Prostate gland (tissue), 2 donors: ENCODE measurements around the gene PDE8A. TPM values are rescaled to one million over a fixed set of nuclear protein-coding genes. Genes with fewer than 3 reads are reported as not detected.

ENCODE experiments used
- DNase-seq: peaks from one replicate; pipeline ENCODE4 v3.0.0-alpha.2; 2019; ENCODE audit warnings: low spot score
- H3K27ac ChIP-seq, 2 donors: fragments of 200-600 bp; sonication (generic); 2 replicates each; pipeline ENCODE4 v1.5.1; 2017 to 2019
- H3K27me3 ChIP-seq: fragments of 200-600 bp; sonication (generic); replicated peaks from 2 replicates; pipeline ENCODE4 v1.5.1; 2019; ENCODE audit not compliant: insufficient read depth
- H3K36me3 ChIP-seq, 2 donors: fragments of 200-600 bp; sonication (generic); 1 replicate in 1 of 2; 2 replicates in 1 of 2; pipeline versions ENCODE4 v1.5.1 to v1.8.1; 2017 to 2019
- H3K4me1 ChIP-seq: fragments of 200-600 bp; sonication (generic); replicated peaks from 2 replicates; pipeline ENCODE4 v1.5.1; 2019
- H3K4me3 ChIP-seq, 2 donors: fragments of 200-600 bp; sonication (generic); 2 replicates each; pipeline ENCODE4 v1.5.1; 2017 to 2019
- H3K9me3 ChIP-seq: fragments of 200-600 bp; sonication (generic); 2 replicates; pipeline ENCODE4 v1.5.1; 2017
- POLR2A ChIP-seq: fragments of 450-650 bp; IDR thresholded peaks from one replicate; pipeline ENCODE4 v1.6.1; 2016; ENCODE audit warnings: antibody characterized with exemption, mild to moderate bottlenecking
- POLR2AphosphoS5 ChIP-seq: sonication (generic); formaldehyde crosslinking; IDR thresholded peaks from one replicate; pipeline ENCODE4 v1.6.1; 2017; ENCODE audit warnings: antibody characterized with exemption
- WGBS: methylation state at CpG from one replicate; pipeline ENCODE4 v1.1.5; 2018; 5-methylcytosine and 5-hydroxymethylcytosine counted together
- intact Hi-C: fragments of 100-400 bp; cut with DNase I; formaldehyde crosslinking; loops from one replicate; pipeline ENCODE4 v1.14.2; 2022
- total RNA-seq, 2 donors: library from RNA; depleted of rRNA; stranded (reverse); fragments of >200 nt; gene quantifications; one replicate each; pipeline ENCODE4 v1.1.0, GENCODE V29; 2016
- TF ChIP-seq, protein P1 (sequence below), 4 experiments: fragments of 200-600 bp in 2 of 4; fragments of 450-650 bp in 2 of 4; sonication (generic) in 2 of 4; IDR thresholded peaks; 1 replicate in 3 of 4; 2 replicates in 1 of 4; pipeline ENCODE4 v1.5.1; 2016 to 2019; ENCODE audit warnings: antibody characterized with exemption in 4 of 4, mild to moderate bottlenecking in 2 of 4, moderate library complexity in 2 of 4

The PDE8A gene
- total RNA-seq, 2 donors from 2014 or later: 28.3 to 52.7 TPM

DNA sequence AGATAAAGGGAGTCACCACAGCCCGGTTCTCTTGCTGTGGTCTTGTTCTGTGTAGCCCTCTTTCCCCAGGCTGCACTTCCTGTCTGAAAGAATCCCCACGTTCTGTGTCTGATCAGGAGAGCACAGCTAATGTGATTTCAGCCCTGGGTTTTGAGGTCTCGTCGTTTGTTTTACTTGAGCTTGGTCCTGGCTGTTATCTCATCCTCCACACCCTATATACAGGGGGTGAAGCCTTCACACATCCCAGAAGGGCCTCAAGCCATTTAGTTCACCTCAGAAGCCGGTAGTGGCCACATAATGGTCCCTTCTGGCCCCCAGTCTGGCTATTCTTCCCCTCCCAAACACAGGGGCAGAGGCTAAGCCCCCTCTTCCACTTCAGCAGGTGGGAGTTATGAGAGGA is 115.6 kb downstream of the PDE8A start:
- WGBS: 87% methylated on average over 5 of the region's 5 CpGs
- intact Hi-C loops: no loop called here
- TF ChIP-seq POLR2A: no peak
- TF ChIP-seq, protein P1, sequence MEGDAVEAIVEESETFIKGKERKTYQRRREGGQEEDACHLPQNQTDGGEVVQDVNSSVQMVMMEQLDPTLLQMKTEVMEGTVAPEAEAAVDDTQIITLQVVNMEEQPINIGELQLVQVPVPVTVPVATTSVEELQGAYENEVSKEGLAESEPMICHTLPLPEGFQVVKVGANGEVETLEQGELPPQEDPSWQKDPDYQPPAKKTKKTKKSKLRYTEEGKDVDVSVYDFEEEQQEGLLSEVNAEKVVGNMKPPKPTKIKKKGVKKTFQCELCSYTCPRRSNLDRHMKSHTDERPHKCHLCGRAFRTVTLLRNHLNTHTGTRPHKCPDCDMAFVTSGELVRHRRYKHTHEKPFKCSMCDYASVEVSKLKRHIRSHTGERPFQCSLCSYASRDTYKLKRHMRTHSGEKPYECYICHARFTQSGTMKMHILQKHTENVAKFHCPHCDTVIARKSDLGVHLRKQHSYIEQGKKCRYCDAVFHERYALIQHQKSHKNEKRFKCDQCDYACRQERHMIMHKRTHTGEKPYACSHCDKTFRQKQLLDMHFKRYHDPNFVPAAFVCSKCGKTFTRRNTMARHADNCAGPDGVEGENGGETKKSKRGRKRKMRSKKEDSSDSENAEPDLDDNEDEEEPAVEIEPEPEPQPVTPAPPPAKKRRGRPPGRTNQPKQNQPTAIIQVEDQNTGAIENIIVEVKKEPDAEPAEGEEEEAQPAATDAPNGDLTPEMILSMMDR (IDR thresholded peaks at IDR 0.05): no peak
- no peak for TF ChIP-seq POLR2AphosphoS5
- no peak overlapping the region for H3K27ac ChIP-seq
- peaks cover 0 to 4% of the 10 kb centered on the region in 2 donors for H3K36me3 ChIP-seq
- DNase-seq: no peak
- no peak overlapping the region for H3K4me3 ChIP-seq
- H3K4me1 ChIP-seq: no peaks in the 10 kb centered on the region
- H3K27me3 ChIP-seq: no peaks in the 10 kb centered on the region
- H3K9me3 ChIP-seq: no peaks in the 10 kb centered on the region

DNA sequence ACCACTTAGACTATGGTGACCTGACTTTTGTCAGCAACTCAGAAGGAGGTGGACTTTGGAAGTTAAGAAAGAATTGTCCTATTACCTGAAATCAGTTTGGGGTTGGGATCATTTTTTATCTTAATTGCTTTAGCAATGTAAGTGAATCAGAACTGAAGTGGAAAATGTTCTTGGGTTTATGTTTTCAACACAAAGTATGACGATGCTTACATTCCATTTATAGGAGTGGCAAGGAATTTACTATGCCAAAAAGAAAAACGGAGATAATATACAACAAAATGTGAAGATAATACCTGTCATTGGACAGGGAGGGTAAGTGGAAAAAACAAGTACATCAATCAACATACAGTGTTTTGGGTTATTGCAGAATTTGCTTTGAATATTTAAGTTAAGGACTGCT is 116.1 kb downstream of the PDE8A start:
- no peak for TF ChIP-seq POLR2A
- TF ChIP-seq, protein P1 (IDR thresholded peaks at IDR 0.05): no peak
- no peak for TF ChIP-seq POLR2AphosphoS5
- Histone ChIP-seq H3K27me3 (no peaks in the 10 kb centered on the region), H3K36me3 (peaks cover 0 to 4% of the 10 kb centered on the region in 2 donors), H3K27ac (no peak overlapping the region), H3K4me3 (no peak overlapping the region), H3K9me3 (no peaks in the 10 kb centered on the region), H3K4me1 (no peaks in the 10 kb centered on the region)
- WGBS: 69% methylated on average over 2 of the region's 2 CpGs
- intact Hi-C loops: no loop called here
- DNase-seq: no peak

DNA sequence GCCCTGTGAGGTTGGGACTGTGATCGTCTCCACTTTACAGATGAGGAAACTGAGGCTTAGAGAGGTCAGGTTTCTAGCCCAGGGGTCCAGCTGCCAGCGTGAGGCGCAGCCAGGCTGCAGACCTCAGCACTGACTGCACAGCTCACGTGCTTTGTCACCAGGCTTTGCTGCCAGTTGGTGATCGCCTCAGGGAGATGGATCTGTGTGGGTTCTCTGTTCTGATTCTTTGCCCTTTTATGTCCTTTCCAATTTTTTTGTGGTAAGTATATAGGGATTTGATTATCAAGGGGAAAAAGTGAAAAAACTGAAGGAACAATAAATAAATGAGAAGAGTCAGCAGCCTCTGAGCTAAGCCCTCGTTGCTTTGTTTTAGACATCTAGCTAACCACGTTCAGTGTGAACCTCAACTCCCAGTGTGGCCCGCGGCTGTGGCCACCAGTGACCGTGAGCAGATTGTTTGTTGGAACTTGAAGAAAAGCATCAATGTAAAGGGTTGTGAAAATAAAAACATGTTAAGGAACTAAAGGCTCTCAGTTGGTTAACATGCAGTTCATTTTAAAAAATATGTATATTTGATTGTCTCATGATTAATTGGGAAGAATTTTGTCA is 117.6 kb downstream of the PDE8A start:
- TF ChIP-seq POLR2A (no peak), POLR2AphosphoS5 (no peak)
- TF ChIP-seq, protein P1 (IDR thresholded peaks at IDR 0.05): no peak
- Histone ChIP-seq H3K4me3 (no peak overlapping the region), H3K27me3 (no peaks in the 10 kb centered on the region), H3K27ac (no peak overlapping the region), H3K4me1 (no peaks in the 10 kb centered on the region), H3K9me3 (no peaks in the 10 kb centered on the region), H3K36me3 (peaks cover 0 to 4% of the 10 kb centered on the region in 2 donors)
- no peak for DNase-seq
- intact Hi-C loops: no loop called here
- WGBS: 87% methylated on average over 10 of the region's 10 CpGs

DNA sequence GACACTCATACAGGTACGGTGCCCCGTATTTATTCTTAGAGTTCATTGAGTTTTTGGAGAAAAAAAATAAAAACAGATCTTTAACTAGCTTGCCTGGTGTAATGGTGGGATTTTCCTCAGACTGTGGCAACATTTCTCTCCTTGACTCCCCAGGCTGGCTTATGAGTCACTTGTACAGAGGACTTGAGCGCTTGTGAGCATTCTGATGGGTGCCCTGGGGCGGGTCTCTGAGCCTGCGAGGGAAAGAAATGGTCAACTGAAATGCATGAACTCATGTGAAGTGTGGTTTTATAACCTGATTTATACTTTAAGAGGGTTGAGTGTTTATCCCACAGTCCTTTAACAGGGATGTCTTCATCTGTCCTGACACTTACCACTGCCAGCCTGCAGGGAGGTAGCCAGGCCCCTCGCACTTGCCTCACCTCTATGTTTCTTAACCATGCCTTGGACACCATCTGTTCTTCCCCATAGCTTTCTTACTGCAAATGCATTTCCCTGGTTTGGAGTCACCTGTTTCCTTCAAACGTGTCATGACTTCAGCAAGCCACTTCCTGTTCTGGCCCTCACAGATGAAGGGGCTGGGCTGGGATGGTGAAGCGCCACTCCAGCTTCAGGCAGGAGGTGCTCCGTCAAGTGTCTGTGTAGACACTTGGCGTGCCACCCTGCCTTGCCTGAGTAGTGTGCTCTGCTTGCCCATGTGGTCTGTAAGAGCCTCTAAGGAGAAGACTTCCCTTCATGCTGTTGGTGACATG is 118.7 kb downstream of the PDE8A start:
- no peak for DNase-seq
- peaks cover 0 to 4% of the 10 kb centered on the region in 2 donors for H3K36me3 ChIP-seq
- WGBS: 79% methylated on average over 10 of the region's 10 CpGs

More for the DNA sequence above, 118.7 kb downstream of the PDE8A start:
- intact Hi-C loops: no loop called here
- Histone ChIP-seq H3K9me3 (no peaks in the 10 kb centered on the region), H3K27ac (no peak overlapping the region), H3K4me1 (no peaks in the 10 kb centered on the region), H3K27me3 (no peaks in the 10 kb centered on the region), H3K4me3 (no peak overlapping the region)
- TF ChIP-seq, protein P1 (IDR thresholded peaks at IDR 0.05): no peak
- TF ChIP-seq POLR2A (no peak), POLR2AphosphoS5 (no peak)
